Measurements from ENCODE around the gene PTPRR. TPM values are rescaled to one million over a fixed set of nuclear protein-coding genes. Genes with fewer than 3 reads are reported as not detected.
A peak's percentile ranks its signal among the peaks of the same experiment; 100 is the strongest.

PTPRR gene
- total RNA-seq, 2 donors from 2014 or later, result 0.32 to 2.4 TPM

GRCh38 chr12:70617450-70617849 lies 303.1 kb downstream of the PTPRR start:
- TF ChIP-seq POLR2A (IDR thresholded peaks at IDR 0.05), result no peak
- no peak for TF ChIP-seq POLR2AphosphoS5 (IDR thresholded peaks at IDR 0.05)
- no peak for TF ChIP-seq CTCF (IDR thresholded peaks at IDR 0.05)
- Histone ChIP-seq H3K9me3 (no peaks in the 10 kb centered on the region), H3K4me3 (no peak overlapping the region), H3K36me3 (no peaks in the 10 kb centered on the region), H3K27me3 (replicated peaks; ENCODE audit: insufficient read depth) (no peaks in the 10 kb centered on the region), H3K4me1 (replicated peaks) (no peaks in the 10 kb centered on the region), H3K27ac (no peak overlapping the region)
- intact Hi-C loops (cut with DNase I), result no loop called here
- DNase-seq (ENCODE audit: low spot score), result no peak
- 84% methylated on average over 4 of the region's 4 CpGs for WGBS

- H3K4me1 ChIP-seq (replicated peaks), result no peaks in the 10 kb centered on the region
- TF ChIP-seq POLR2A (IDR thresholded peaks at IDR 0.05), result no peak
- TF ChIP-seq POLR2AphosphoS5 (IDR thresholded peaks at IDR 0.05), result no peak
- TF ChIP-seq CTCF (IDR thresholded peaks at IDR 0.05), result no peak
- DNase-seq (ENCODE audit: low spot score), result no peak
- 37% methylated on average over 5 of the region's 5 CpGs for WGBS
- intact Hi-C loops (cut with DNase I), result no loop called here
- H3K27me3 ChIP-seq (replicated peaks; ENCODE audit: insufficient read depth), result no peaks in the 10 kb centered on the region
- no peaks in the 10 kb centered on the region for H3K36me3 ChIP-seq
- H3K4me3 ChIP-seq, result no peak overlapping the region
- H3K27ac ChIP-seq, result no peak overlapping the region
- no peaks in the 10 kb centered on the region for H3K9me3 ChIP-seq
Measured at GRCh38 chr12:70615174-70615866, 305.2 kb downstream of the PTPRR start.

GRCh38 chr12:70609739-70610491 lies 310.6 kb downstream of the PTPRR start:
- intact Hi-C loops (cut with DNase I), result no loop called here
- no peaks in the 10 kb centered on the region for H3K4me1 ChIP-seq (replicated peaks)
- H3K27me3 ChIP-seq (replicated peaks; ENCODE audit: insufficient read depth), result no peaks in the 10 kb centered on the region
- DNase-seq (ENCODE audit: low spot score), result peak; percentile 9
- peak overlapping the region in 1 of 2 donors; percentile 39 for H3K27ac ChIP-seq
- TF ChIP-seq POLR2A (IDR thresholded peaks at IDR 0.05) (no peak), CTCF (IDR thresholded peaks at IDR 0.05) (no peak), POLR2AphosphoS5 (IDR thresholded peaks at IDR 0.05) (no peak)
- peak overlapping the region; percentile 29 to 41 for H3K4me3 ChIP-seq
- H3K9me3 ChIP-seq, result no peaks in the 10 kb centered on the region
- WGBS, result 2% methylated on average over 61 of the region's 63 CpGs
- no peaks in the 10 kb centered on the region for H3K36me3 ChIP-seq

- Histone ChIP-seq H3K9me3 (no peaks in the 10 kb centered on the region), H3K36me3 (no peaks in the 10 kb centered on the region), H3K27me3 (replicated peaks; ENCODE audit: insufficient read depth) (no peaks in the 10 kb centered on the region), H3K27ac (peak overlapping the region in 1 of 2 donors; percentile 39), H3K4me1 (replicated peaks) (no peaks in the 10 kb centered on the region), H3K4me3 (peak overlapping the region; percentile 29 to 41)
- intact Hi-C loops (cut with DNase I), result no loop called here
- TF ChIP-seq POLR2AphosphoS5 (IDR thresholded peaks at IDR 0.05) (no peak), CTCF (IDR thresholded peaks at IDR 0.05) (no peak), POLR2A (IDR thresholded peaks at IDR 0.05) (no peak)
- DNase-seq (ENCODE audit: low spot score), result no peak
- 90% methylated on average over 2 of the region's 2 CpGs for WGBS
Measured at GRCh38 chr12:70609203-70609602, 311.3 kb downstream of the PTPRR start.

Measured in prostate gland (tissue), 2 donors.